K562 (cell line): ENCODE results near the gene CEP72. TPM values are rescaled to one million over a fixed set of nuclear protein-coding genes. Genes with fewer than 3 reads are reported as not detected.
A peak's percentile ranks its signal among the peaks of the same experiment; 100 is the strongest.

Source experiments
- ETS2 ChIP-seq: IDR thresholded peaks from 2 replicates; pipeline ENCODE4 v1.6.1; 2016; ENCODE audit warnings: borderline replicate concordance, missing genetic modification characterization, mild to moderate bottlenecking, moderate library complexity, missing compliant biosample characterization; ENCODE audit not compliant: poor library complexity, severe bottlenecking
- HNRNPL ChIP-seq: fragments of 200-400 bp; formaldehyde crosslinking; IDR thresholded peaks from 2 replicates; pipeline ENCODE4 v1.6.1; 2017; ENCODE audit warnings: low read depth, mild to moderate bottlenecking, low read length
- KDM1A ChIP-seq, 2 experiments: fragments of 450-650 bp; IDR thresholded peaks; 2 replicates each; pipeline ENCODE4 v1.6.1; 2016; ENCODE audit warnings: mild to moderate bottlenecking in 2 of 2
- MGA ChIP-seq: fragments of 450-650 bp; IDR thresholded peaks from 2 replicates; pipeline ENCODE4 v1.6.1; 2016; ENCODE audit warnings: mild to moderate bottlenecking, moderate library complexity
- SPI1 ChIP-seq: IDR thresholded peaks from 2 replicates; pipeline ENCODE4 v1.6.1; 2011; ENCODE audit warnings: low read depth, low read length, control low read depth, borderline replicate concordance
- SRSF1 ChIP-seq: fragments of 200-400 bp; formaldehyde crosslinking; IDR thresholded peaks from 2 replicates; pipeline ENCODE4 v1.6.1; 2017; ENCODE audit warnings: mild to moderate bottlenecking, low read depth, low read length, moderate library complexity
- THAP12 ChIP-seq: fragments of 250-450 bp; sonication (Bioruptor Pico); IDR thresholded peaks from 2 replicates; pipeline ENCODE4 v1.9.0; 2021; ENCODE audit warnings: mild to moderate bottlenecking, inconsistent platforms
- polyA plus RNA-seq, 8 experiments: library from polyadenylated mRNA; depleted of rRNA in 4 of 8; stranded (reverse) in 5 of 8; unstranded in 3 of 8; fragments of >200 nt; fragmentation: Nextera tagmentation in 2 of 8; fragmentation: Illumina TruSeq in 1 of 8; extraction: Ambion mirVana in 2 of 8; extraction: Trizol in 1 of 8; gene quantifications; 2 replicates each; pipeline versions ENCODE4 v1.2.1 to v1.2.3, GENCODE V29; 2011 to 2014; ENCODE audit warnings: inconsistent platforms in 1 of 8, missing spikeins in 1 of 8
- total RNA-seq, 7 experiments: library from RNA; depleted of rRNA in 6 of 7; stranded (reverse); fragments of >200 nt in 6 of 7; fragmentation: Illumina TruSeq in 2 of 7; extraction: Trizol in 2 of 7; gene quantifications; 2 replicates each; pipeline versions ENCODE4 v1.2.1 to v1.2.3, GENCODE V29; 2011 to 2021; ENCODE audit warnings: low replicate concordance in 1 of 7

Gene CEP72
- total and polyA plus RNA-seq, 9 of the 15 experiments (the other 6 are each of a cell fraction or from before 2014, with no cell fraction given), result 0.89 to 38.1 (median 14.2) TPM

- TF ChIP-seq MGA, result 0 out of 2 replicates have a peak, but pooled peaks have one; percentile 15
- TF ChIP-seq THAP12, result 0 out of 2 replicates have a peak, but pooled peaks have one; percentile 25
- no peak for TF ChIP-seq SPI1
- no peak for TF ChIP-seq SRSF1
- TF ChIP-seq HNRNPL, result peak; percentile 38; the same call in 1 of the 2 replicates
- TF ChIP-seq ETS2 (tag), result no peak
- peak in 1 of 2 experiments; percentile 73; a peak in 1 of 4 replicates for TF ChIP-seq KDM1A (IDR thresholded peaks at IDR 0.05)
Observed at GRCh38 chr5:676699-677076, 64.5 kb downstream of the CEP72 start (continued).
